Stimulated activated CD4-positive, alpha-beta T cell treated with anti-CD3 and anti-CD28 coated beads, Interleukin-15, amount 100 ng/mL, for 48 hours (primary cell): Measurements from ENCODE around the gene GRB7.
"Not testable (repeated sequence)": the region's sequence is repeated elsewhere in the genome, so short reads cannot be mapped to it uniquely, and the experiment has no call there.

Experiments used
- DNase-seq, 2 donors: peaks; one replicate each; pipeline ENCODE4 v3.0.0-alpha.2; 2020; ENCODE audit warnings: low read depth in 2 of 2

GRB7 gene

DNA sequence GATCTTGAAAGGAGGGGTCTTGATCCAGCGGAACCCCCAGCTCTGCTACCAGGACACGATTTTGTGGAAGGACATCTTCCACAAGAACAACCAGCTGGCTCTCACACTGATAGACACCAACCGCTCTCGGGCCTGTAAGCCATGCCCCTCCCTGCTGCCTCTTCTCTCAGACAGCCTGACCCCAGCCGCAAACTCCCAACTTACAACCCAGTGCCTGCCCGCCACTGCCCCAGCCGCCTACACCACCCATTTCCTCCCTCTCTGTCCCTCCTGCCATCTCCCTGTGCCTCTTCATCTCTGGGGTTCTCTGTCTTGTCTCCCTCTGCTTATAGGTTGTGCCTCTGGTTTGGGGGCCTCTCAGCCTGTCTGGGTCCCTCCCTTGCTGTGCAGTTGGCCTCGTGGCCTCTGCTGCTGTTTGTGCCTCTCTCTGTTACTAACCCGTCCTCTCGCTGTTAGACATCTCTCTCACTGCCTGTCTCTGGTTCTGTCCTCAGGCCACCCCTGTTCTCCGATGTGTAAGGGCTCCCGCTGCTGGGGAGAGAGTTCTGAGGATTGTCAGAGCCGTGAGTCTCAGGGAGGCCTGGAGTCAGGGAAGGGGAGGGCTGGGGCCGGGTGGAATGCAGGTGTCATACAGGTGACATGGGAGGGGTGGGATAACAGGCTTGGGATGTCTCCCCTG, 28.3 kb upstream of the GRB7 start:
- no peak for DNase-seq

DNA sequence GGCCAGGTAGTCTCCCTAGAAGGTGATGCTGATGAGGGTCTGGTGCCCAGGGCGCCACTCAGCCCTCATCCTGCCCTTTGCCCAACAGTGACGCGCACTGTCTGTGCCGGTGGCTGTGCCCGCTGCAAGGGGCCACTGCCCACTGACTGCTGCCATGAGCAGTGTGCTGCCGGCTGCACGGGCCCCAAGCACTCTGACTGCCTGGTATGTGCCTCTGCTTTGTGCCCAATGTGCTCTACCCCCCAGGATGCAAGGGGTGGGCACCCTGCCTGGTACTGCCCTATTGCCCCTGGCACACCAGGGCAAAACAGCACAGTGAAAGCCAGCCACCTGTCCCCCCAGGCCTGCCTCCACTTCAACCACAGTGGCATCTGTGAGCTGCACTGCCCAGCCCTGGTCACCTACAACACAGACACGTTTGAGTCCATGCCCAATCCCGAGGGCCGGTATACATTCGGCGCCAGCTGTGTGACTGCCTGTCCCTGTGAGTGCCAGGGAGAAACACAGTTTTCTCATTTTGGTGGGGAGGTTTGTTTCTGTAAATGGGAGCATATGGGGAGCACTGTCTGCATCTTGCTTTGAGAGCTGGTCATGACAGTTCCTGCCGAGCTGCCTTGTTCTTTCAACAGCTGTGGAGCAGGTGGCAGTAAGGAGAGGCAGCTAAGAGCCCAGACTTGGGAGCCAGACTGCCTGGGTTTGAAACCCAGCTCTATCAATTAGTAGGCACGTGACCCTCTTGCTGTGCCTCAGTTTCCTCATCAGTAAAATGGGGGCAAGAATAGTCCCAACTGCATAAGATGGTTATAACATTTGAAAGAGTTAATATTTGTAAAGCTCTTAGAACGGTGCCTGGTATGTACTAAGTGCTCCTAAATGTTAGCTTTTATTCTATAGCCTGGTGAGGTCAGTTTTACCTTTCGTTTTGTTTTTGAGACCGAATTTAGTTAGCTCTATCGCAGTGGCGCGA, 27.5 kb upstream of the GRB7 start:
- no peak for DNase-seq

DNA sequence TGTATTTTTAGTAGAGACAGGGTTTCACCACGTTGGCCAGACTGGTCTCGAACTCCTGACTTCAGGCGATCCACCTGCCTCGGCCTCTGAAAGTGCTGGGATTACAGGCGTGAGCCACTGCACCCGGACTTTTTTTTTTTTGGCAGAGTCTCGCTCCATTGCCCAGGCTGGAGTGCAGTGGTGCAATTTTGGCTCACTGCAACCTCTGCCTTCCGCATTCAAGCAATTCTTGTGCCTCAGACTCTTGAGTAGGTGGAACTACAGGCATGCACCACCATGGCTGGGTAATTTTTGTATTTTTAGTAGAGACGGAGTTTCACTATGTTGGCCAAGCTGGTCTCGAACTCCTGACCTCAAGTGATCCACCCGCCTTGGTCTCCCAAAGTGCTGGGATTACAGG, 26.7 kb upstream of the GRB7 start:
- not testable (repeated sequence) for DNase-seq

DNA sequence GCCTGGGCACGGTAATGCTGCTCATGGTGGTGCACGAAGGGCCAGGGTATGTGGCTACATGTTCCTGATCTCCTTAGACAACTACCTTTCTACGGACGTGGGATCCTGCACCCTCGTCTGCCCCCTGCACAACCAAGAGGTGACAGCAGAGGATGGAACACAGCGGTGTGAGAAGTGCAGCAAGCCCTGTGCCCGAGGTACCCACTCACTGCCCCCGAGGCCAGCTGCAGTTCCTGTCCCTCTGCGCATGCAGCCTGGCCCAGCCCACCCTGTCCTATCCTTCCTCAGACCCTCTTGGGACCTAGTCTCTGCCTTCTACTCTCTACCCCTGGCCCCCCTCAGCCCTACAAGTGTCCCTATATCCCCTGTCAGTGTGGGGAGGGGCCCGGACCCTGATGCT, 25.9 kb upstream of the GRB7 start:
- no peak for DNase-seq

DNA sequence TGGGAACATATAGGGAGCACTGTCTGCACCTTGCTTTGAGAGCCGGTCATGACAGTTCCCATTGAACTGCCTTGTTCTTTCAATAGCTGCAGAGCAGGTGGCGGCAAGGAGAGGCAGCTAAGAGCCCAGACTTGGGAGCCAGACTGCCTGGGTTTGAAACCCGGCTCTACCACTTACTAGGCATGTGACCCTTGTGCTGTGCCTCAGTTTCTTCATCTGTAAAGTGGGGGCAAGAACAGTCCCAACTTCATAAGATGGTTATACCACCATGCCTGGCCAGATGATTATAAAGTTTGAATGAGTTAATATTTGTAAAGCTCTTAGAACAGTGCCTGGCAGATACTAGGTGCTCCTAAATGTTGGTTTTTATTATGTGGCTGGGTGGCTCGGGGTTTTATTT, 23.5 kb upstream of the GRB7 start:
- no peak for DNase-seq

DNA sequence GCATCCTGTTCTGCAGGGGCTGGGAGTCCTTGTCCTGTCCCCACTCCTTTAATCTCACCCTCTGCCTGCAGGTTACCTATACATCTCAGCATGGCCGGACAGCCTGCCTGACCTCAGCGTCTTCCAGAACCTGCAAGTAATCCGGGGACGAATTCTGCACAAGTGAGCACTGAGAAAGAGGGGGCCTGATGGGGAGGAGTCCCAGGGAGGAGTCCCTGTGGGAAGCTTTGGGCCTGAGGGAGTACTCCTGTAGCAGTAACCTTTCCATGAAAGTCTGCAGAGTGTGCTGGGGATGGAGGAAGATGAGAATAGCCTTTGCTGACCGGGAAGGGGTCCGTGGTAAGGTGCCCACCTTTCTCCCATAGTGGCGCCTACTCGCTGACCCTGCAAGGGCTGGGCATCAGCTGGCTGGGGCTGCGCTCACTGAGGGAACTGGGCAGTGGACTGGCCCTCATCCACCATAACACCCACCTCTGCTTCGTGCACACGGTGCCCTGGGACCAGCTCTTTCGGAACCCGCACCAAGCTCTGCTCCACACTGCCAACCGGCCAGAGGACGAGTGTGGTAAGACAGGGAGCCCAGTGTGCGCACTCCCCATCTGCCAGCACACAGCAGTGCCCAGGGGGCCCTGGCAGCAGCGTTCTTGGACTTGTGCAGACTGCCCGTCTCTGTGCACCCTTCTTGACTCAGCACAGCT, 22.2 kb upstream of the GRB7 start:
- no peak for DNase-seq

DNA sequence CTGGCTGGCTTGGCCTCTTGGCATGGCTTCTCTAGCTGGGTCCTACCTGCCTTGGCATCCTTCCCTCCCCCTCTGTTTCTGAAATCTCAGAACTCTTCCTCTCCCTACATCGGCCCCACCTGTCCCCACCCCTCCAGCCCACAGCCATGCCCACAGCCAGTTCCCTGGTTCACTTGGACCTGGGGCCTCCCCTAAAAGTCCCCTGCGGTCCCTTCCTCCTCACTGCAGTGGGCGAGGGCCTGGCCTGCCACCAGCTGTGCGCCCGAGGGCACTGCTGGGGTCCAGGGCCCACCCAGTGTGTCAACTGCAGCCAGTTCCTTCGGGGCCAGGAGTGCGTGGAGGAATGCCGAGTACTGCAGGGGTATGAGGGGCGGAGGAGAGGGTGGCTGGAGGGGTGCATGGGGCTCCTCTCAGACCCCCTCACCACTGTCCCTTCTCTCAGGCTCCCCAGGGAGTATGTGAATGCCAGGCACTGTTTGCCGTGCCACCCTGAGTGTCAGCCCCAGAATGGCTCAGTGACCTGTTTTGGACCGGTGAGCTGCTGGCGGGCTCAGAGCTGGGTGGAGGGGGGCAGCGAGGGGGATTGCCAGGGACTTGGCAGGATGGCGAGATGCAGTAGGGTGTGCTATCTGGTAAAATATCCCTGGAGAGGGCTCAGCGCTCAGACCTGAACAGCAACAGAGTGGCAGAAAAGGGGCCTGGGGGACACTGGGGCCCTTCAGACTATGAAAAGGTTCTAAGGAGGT, 21.5 kb upstream of the GRB7 start:
- no peak for DNase-seq

DNA sequence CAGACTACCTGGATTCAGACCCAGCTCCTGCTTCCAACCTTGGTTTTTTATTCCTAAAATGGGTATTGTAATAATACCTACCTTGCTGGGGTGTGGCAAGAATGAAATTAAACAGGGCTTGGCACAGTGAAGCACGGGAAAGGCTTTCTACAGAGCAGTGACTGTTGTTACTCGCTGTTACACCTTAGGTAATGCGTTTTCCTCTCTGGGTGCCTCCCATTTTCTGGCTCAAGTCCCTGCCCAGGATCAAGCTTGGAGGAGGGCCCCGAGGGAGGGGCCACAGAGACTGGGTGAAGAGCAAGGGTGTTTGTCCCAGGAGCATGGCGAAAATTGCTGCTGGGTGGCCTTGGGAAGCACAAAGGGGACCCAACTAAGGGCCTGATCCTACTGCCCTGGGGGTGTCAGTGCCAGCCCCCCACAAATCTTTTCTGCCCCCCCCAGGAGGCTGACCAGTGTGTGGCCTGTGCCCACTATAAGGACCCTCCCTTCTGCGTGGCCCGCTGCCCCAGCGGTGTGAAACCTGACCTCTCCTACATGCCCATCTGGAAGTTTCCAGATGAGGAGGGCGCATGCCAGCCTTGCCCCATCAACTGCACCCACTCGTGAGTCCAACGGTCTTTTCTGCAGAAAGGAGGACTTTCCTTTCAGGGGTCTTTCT, 20.7 kb upstream of the GRB7 start:
- no peak for DNase-seq

DNA sequence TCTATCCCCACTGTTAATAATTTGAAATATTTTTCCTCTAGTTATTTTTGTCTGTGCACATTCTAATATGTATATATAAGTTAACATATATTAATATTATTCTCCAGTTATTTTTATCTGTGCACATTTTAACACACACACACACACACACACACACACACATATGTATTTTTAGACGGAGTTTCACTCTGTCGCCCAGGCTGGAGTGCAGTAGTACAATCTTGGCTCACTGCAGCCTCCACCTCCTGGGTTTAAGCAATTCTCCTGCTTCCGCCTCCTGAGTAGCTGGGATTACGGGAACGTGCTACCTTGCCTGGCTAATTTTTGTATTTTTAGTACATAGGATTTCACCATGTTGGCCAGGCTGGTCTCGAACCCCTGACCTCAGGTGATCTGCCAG, 20.1 kb upstream of the GRB7 start:
- no peak for DNase-seq

DNA sequence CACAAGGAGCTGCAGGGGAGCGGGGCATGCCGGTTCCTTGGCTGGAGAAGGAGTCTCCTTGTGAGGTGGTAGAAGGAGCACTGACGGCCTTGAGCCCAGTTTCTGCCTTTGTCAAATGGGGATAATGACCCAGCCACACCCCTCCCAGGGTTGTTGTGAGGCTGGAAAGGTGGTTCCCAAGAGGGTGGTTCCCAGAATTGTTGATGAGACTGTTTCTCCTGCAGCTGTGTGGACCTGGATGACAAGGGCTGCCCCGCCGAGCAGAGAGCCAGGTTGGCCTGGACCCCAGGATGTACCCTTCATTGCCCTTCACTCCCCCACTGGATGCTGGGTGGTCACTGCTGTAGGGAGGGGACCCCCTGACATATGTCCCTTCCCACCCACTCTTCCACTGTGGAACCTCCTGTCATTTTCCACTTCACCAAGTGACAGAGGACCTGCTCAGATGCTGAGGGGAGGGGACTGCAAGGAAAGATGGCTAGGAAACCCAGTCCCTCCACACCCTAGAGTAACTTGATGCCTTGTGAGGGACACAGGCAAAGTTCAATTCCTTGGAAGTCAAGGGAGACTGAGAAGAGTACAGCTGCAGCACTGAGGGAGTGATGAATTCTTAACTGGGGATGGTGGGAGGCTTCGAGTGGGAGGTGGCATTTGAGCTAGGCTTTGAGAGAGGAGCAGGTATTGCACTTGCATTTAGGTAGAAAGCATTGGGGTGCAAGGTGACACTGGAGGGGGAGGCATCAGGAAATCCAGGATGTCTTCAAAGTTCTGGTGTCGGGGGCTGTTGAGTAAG, 18.0 kb upstream of the GRB7 start:
- no peak for DNase-seq

DNA sequence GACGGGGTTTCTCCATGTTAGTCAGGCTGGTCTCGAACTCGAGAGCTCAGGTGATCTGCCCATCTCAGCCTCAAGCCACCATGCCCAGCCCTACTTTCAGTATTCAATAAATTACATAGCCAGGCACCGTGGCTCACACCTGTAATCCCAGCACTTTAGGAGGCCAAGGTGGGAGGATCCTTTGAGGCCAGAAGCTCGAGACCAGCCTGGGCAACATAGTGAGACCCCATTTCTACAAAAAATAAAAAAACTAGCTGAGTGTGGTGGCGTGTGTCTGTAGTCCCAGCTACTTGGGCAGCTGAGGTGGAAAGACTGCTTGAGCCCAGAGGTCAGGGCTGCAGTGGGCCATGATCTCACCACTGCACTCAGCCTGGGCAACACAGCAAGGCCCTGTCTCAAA, 15.6 kb upstream of the GRB7 start:
- no peak for DNase-seq

DNA sequence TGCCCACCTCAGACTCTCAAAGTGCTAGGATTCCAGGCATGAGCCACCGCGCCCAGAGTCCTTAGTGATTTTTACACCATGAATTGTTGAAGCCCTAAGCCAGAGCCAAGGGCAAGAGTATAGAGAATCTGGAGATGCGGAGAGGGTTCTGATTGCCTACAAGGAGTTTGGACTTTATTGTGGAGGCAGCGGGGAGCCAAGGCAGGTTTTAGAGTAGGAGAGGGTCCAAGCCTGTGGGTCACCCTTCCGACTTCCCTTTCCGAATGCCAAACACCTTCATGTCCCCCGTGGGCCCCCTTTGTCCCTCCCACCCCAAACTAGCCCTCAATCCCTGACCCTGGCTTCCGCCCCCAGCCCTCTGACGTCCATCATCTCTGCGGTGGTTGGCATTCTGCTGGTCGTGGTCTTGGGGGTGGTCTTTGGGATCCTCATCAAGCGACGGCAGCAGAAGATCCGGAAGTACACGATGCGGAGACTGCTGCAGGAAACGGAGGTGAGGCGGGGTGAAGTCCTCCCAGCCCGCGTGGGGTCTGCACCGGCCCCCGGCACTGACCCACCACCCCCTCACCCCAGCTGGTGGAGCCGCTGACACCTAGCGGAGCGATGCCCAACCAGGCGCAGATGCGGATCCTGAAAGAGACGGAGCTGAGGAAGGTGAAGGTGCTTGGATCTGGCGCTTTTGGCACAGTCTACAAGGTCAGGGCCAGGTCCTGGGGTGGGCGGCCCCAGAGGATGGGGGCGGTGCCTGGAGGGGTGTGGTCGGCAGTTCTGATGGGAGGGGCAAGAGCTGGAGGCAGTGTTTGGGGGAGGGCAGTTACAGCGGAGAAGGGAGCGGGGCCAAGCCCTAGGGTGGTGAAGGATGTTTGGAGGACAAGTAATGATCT, 14.5 kb upstream of the GRB7 start:
- DNase-seq, result no peak

DNA sequence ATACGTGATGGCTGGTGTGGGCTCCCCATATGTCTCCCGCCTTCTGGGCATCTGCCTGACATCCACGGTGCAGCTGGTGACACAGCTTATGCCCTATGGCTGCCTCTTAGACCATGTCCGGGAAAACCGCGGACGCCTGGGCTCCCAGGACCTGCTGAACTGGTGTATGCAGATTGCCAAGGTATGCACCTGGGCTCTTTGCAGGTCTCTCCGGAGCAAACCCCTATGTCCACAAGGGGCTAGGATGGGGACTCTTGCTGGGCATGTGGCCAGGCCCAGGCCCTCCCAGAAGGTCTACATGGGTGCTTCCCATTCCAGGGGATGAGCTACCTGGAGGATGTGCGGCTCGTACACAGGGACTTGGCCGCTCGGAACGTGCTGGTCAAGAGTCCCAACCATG, 13.0 kb upstream of the GRB7 start:
- DNase-seq, result no peak

DNA sequence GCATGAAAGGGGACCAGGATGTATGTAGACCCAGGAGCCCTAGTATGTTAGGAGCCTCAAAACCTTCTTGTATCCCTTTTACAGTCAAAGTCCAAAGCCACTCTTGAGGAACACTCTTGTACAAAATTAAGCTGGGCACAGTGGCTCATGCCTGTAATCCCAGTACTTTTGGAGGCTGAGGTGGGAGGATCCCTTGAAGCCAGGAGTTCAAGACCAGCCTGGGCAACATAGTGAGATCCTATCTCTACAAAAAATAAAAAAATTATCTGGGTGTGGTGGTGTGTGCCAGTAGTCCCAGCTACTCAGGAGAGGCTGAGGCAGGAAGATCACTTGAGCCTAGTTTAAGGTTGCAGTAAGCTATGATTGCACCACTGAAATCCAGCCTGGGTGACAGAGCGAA, 11.8 kb upstream of the GRB7 start:
- not testable (repeated sequence) for DNase-seq

DNA sequence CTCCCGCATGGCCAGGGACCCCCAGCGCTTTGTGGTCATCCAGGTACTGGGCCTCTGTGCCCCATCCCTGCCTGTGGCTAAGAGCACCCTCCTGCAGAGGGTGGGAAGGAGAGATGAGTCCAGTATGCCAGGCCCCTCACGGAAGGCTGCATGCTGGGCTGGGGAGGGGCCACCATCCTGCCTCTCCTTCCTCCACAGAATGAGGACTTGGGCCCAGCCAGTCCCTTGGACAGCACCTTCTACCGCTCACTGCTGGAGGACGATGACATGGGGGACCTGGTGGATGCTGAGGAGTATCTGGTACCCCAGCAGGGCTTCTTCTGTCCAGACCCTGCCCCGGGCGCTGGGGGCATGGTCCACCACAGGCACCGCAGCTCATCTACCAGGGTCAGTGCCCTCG, 11.1 kb upstream of the GRB7 start:
- DNase-seq, result no peak

DNA sequence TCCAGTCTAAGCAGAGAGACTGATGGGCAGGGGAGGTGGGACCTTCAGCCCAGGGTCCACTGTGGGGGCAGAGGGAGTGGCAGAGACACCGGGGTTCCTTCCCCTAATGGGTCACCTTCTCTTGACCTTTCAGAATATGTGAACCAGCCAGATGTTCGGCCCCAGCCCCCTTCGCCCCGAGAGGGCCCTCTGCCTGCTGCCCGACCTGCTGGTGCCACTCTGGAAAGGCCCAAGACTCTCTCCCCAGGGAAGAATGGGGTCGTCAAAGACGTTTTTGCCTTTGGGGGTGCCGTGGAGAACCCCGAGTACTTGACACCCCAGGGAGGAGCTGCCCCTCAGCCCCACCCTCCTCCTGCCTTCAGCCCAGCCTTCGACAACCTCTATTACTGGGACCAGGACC, 10.2 kb upstream of the GRB7 start:
- no peak for DNase-seq

DNA sequence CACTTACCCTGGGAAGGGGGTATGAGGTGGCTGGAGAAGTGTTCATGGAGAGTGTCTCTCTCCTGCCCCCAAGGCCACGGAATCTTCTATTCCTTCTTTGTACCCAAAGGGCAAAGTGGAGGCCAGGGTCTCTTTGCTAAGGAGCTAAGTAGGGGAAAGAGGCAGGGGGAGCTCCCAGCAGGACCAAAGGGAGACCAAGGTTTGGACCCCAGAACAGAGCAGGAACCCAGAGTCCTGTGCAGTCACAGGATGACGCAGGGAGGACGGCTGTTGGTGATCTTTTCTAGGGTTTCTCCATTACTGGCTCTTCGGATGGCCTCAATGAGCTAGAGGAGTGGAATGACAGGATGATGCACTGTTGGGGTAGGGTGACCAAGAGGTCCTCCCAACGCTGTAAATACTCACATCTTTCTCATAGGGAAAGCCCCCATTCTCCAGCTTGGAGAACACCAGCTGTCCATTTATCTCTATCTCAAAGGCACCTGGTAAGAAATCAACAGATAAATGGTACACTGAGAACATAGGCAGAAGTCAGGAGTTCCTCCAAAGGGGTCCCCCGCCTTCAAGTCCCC, 8.4 kb upstream of the GRB7 start:
- DNase-seq, result no peak

DNA sequence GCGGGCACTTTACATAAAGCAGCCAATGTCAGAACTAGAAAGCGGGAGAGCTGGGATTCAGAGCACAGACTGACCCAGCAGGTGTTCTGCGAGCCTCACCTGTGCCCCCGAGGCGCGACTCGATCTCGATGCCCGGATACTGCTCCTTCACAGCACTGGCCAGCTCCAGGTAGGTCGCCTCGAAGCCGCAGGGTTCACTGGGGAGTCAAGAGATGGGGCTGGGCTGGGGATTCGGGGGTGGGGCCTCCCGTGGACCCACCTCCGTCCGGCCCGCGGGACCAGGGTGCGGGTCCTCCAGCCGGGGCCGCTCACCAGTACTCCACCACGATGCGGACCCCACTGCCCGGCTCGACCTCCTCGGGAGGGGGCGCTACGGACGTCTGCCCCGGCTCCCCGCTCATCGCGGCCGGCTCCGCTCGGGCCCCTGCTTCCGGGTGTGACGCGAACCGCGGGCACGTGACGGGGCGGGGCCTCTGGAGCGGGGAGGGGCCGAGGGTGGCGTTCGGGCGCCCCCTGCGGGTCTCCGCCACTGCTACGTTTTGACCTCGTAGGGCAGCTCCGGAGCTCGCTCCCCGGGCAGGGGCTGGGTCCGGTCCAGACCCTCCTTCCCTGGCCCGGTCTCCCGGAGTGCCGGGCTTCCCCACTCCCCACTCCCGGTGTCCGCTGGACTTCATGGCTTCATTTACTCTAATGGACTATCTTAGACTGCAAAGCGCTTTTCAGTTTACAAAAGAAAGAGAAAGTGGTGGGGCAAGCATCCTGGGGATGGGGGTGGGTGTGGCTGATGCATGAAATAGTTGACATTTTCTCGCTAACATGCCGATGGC, 7.4 kb upstream of the GRB7 start, which contains the start of gene MIEN1:
TSS of gene MIEN1 (minus strand) at position 438 of the 827 bp plus-strand sequence. CDS start at position 401, 37 bp downstream.
- DNase-seq, result peak; percentile 82 to 91
